HG03378 (cell line): ENCODE results near the gene UHRF2.

ENCODE experiments used
- ATAC-seq: cut with Tn5 transposase; IDR thresholded peaks from one replicate; pipeline ENCODE4 v1.9.1; 2021; ENCODE audit warnings: mild to moderate bottlenecking, moderate library complexity; ENCODE audit not compliant: unreplicated experiment

The UHRF2 gene

DNA sequence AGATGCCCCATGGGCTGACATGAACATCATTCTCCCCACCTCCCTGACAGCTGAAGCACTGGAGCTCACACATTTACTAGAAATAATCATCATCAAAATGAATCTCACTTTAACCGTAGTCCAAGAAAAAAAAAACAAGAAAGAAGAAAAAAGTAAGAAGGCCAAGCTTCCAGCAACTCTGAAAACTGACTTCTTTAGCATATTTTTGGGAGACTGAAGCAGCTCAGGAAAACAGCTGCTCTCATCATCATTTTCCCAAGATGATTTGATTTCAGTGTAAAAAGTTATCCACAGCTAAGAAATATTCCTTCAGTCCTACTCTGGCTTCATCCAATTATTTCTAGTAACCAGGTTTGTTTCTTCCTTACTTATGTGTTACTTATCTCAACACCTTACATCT is 140.9 kb downstream of the UHRF2 start:
- ATAC-seq, result no peak
